Psoas muscle (tissue), 8 donors: ENCODE results near the gene CDKN2B-AS1. TPM values are rescaled to one million over a fixed set of nuclear protein-coding genes. Genes with fewer than 3 reads are reported as not detected.

Source experiments
- ATAC-seq, 4 donors: fragments of 200-7000 bp; cut with Tn5 transposase; one replicate each; pipeline ENCODE4 v1.9.1; 2020; ENCODE audit warnings: moderate library complexity in 3 of 4, mild to moderate bottlenecking in 2 of 4
- DNase-seq, 2 donors: peaks; one replicate each; pipeline ENCODE4 v3.0.0-alpha.2; 2020
- H3K27ac ChIP-seq: fragments of 200-600 bp; one replicate; pipeline ENCODE4 v1.8.0; 2022
- H3K27me3 ChIP-seq, 3 donors: fragments of 200-600 bp in 1 of 3; one replicate each; pipeline versions ENCODE4 v1.6.1 to v1.8.0; 2013 to 2022; ENCODE audit warnings: low read length in 2 of 3, mild to moderate bottlenecking in 2 of 3, moderate library complexity in 1 of 3; ENCODE audit not compliant: insufficient read depth in 3 of 3
- H3K36me3 ChIP-seq, 2 donors: fragments of 200-600 bp in 1 of 2; one replicate each; pipeline versions ENCODE4 v1.6.1 to v1.8.0; 2013 to 2022; ENCODE audit warnings: low read depth in 1 of 2, mild to moderate bottlenecking in 1 of 2, moderate library complexity in 1 of 2; ENCODE audit not compliant: insufficient read depth in 1 of 2
- H3K4me1 ChIP-seq: fragments of 200-600 bp; one replicate; pipeline ENCODE4 v1.8.0; 2022
- H3K4me3 ChIP-seq: fragments of 200-600 bp; one replicate; pipeline ENCODE4 v1.8.0; 2022; ENCODE audit warnings: mild to moderate bottlenecking
- H3K9me3 ChIP-seq: fragments of 200-600 bp; one replicate; pipeline ENCODE4 v1.8.0; 2022
- CTCF ChIP-seq: fragments of 200-600 bp; IDR thresholded peaks from one replicate; pipeline ENCODE4 v1.8.0; 2022; ENCODE audit warnings: antibody characterized with exemption
- WGBS, 3 donors: extraction: QIAGEN DNeasy Blood & Tissue Kit; methylation state at CpG; one replicate each; pipeline versions ENCODE4 v1.1.6 to v1.1.7; 2013; 5-methylcytosine and 5-hydroxymethylcytosine counted together
- intact Hi-C, 2 donors: fragments of 100-400 bp; cut with DNase I; formaldehyde crosslinking; loops; one replicate each; pipeline versions ENCODE4 v1.11.0 to v1.14.2; 2022
- polyA plus RNA-seq, 3 donors: library from polyadenylated mRNA; stranded (reverse); fragments of 200-250 nt; gene quantifications; one replicate each; pipeline ENCODE4 v1.2.3, GENCODE V29; 2013
- total RNA-seq, 4 donors: library from RNA; stranded (reverse); fragmentation: NEBNext Ultra II Directional in 2 of 4; extraction: Animal tissue kit (Norgen Biotek cat#: 25700) in 2 of 4; gene quantifications; one replicate each; pipeline versions ENCODE4 v1.2.1 to v1.2.4, GENCODE V29; 2021 to 2023
- donor health status: healthy with polysubstance abuse.
- donor health status: DM: no; HTN: no; CAD: no; lungs with moderate emphysema.
- donor health status: Bipolar disorder and iron deficiency.
- donor health status: healthy.
- donor health status: DM: yes; HTN: yes; CAD: no.
- donor health status: DM: no; HTN: no; CAD: no.
- donor health status: DM: no; HTN: no; CAD: no.
- donor health status: DM: yes; HTN: yes; CAD: no.

Gene CDKN2B-AS1
- total and polyA plus RNA-seq, 7 donors, result 0.40 TPM; not detected in 6

- H3K27ac ChIP-seq, result no peak overlapping the region
- H3K9me3 ChIP-seq, result no peaks in the 10 kb centered on the region
- H3K36me3 ChIP-seq, result no peaks in the 10 kb centered on the region
- peaks cover 32% of the 10 kb centered on the region for H3K4me1 ChIP-seq
- DNase-seq, result no peak
- H3K4me3 ChIP-seq, result no peak overlapping the region
- no peaks in the 10 kb centered on the region for H3K27me3 ChIP-seq
- no peak for TF ChIP-seq CTCF
- WGBS, 3 donors, result 58 to 76% (median 66%) methylated on average over 1 of the region's 1 CpG
- ATAC-seq, result no peak
- intact Hi-C loops, result no loop called here
Measured at GRCh38 chr9:22040760-22041159, 46.2 kb downstream of the CDKN2B-AS1 start.

DNA sequence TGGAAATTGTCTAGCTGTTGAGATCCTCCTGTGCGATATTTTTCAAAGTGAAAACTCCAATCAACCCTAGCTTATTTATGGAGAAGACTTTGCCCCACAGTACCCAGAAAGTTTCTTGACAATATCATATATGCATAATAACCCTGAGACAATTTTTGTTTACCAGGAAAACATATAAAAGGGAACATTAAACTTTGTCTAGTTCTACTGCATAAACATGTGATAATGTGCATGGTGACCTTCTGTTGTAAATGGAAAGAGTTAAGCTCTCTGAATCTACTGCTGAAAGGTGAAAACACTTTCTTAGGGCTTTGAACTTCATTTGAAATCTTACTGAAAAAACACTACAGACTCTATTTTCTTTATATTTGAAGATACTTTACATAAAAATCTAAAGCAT is 46.8 kb downstream of the CDKN2B-AS1 start:
- WGBS, 3 donors, result 93 to 95% (median 94%) methylated on average over 1 of the region's 1 CpG
- DNase-seq (no peak), ATAC-seq (no peak)
- Histone ChIP-seq H3K4me3 (no peak overlapping the region), H3K9me3 (no peaks in the 10 kb centered on the region), H3K27me3 (no peaks in the 10 kb centered on the region), H3K36me3 (no peaks in the 10 kb centered on the region), H3K27ac (no peak overlapping the region), H3K4me1 (peaks cover 28% of the 10 kb centered on the region)
- intact Hi-C loops, result no loop called here
- TF ChIP-seq CTCF, result no peak

GRCh38 chr9:22041775-22042174 is 47.2 kb downstream of the CDKN2B-AS1 start:
- no peaks in the 10 kb centered on the region for H3K9me3 ChIP-seq
- H3K4me3 ChIP-seq, result no peak overlapping the region
- H3K27me3 ChIP-seq, result no peaks in the 10 kb centered on the region
- intact Hi-C loops, result no loop called here
- H3K27ac ChIP-seq, result no peak overlapping the region
- no peak for DNase-seq
- H3K36me3 ChIP-seq, result no peaks in the 10 kb centered on the region
- WGBS, 3 donors, result 63 to 69% (median 65%) methylated on average over 1 of the region's 1 CpG
- TF ChIP-seq CTCF, result no peak
- no peak for ATAC-seq
- peaks cover 24% of the 10 kb centered on the region for H3K4me1 ChIP-seq

DNA sequence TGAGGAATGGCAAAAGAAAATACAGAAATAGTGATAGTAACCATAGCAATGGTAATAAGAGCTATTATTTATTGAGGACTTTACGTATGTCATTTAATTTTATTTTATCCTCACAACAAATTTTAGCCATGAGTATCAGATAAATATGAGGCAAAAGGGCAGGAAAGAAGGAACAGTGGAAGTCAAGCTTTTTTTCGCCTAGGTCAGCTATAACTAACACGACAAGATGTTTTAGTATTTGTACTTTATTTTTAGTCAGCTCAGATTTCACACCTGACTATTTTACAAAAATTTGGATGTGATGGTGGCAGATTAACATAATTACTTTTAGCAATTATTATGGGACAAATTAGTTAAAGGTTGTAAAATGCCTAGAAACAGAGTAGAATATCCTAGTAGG is 49.3 kb downstream of the CDKN2B-AS1 start:
- intact Hi-C loops, result no loop called here
- ATAC-seq, result no peak
- H3K4me1 ChIP-seq, result peaks cover 12% of the 10 kb centered on the region
- no peak for DNase-seq
- no peaks in the 10 kb centered on the region for H3K9me3 ChIP-seq
- 40 to 56% (median 56%) methylated on average over 3 of the region's 3 CpGs for WGBS, 3 donors
- H3K27me3 ChIP-seq, result no peaks in the 10 kb centered on the region
- no peak for TF ChIP-seq CTCF
- H3K36me3 ChIP-seq, result no peaks in the 10 kb centered on the region
- no peak overlapping the region for H3K27ac ChIP-seq
- no peak overlapping the region for H3K4me3 ChIP-seq

- H3K27me3 ChIP-seq, result no peaks in the 10 kb centered on the region
- no peaks in the 10 kb centered on the region for H3K9me3 ChIP-seq
- ATAC-seq, result no peak
- intact Hi-C loops, result no loop called here
- peaks cover 6% of the 10 kb centered on the region for H3K4me1 ChIP-seq
- TF ChIP-seq CTCF, result no peak
- no peak overlapping the region for H3K4me3 ChIP-seq
- DNase-seq, result no peak
- no peak overlapping the region for H3K27ac ChIP-seq
- no peaks in the 10 kb centered on the region for H3K36me3 ChIP-seq
Measured at GRCh38 chr9:22044583-22044982, 50.0 kb downstream of the CDKN2B-AS1 start.
